Measurements from ENCODE around the gene TMEM115. TPM values are rescaled to one million over a fixed set of nuclear protein-coding genes. Genes with fewer than 3 reads are reported as not detected.

The TMEM115 gene
- total and polyA plus RNA-seq, 4 donors = 29.0 to 44.8 (median 35.9) TPM

DNA sequence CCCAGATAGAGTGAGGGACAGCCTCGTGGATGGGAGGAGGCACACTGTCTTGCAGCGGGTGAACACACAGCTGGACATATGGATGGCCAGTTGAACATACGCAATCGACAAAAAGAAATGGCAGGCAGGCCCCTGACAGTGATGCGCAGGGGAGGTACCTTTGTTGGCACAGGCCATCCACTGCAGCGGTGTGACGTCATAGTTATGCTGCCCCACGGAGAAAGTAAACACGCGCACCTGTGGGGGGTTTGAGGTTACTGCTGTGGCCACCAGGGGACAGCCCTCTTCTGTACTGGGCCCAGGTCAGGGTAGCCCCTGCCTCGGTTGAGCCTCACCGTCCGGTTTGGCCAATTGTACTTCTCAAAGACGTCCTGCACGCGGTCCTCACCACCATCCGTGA, 19.4 kb upstream of the TMEM115 start:
- no peak overlapping the region for H3K9ac ChIP-seq (ENCODE audit: insufficient read depth in 1 of 2, low read length in 2 of 2)
- no peak for TF ChIP-seq CTCF (IDR thresholded peaks at IDR 0.05; ENCODE audit: control extremely low read depth, extremely low read depth)
- DNase-seq (no peak), ATAC-seq (ENCODE audit: insufficient read depth, low FRiP score) (no peak)
- H3K27me3 ChIP-seq (ENCODE audit: control insufficient read depth in 3 of 3, insufficient read depth in 3 of 3, low read length in 2 of 3) = no peaks in the 10 kb centered on the region
- H3K36me3 ChIP-seq (ENCODE audit: control insufficient read depth in 4 of 4, insufficient read depth in 4 of 4, low read length in 4 of 4) = peaks cover 0 to 5% (median 0%) of the 10 kb centered on the region in 4 donors
- H3K4me1 ChIP-seq (ENCODE audit: control insufficient read depth in 5 of 5, insufficient read depth in 5 of 5, low read length in 5 of 5) = peaks cover 0 to 12% (median 0%) of the 10 kb centered on the region in 5 donors
- H3K27ac ChIP-seq (ENCODE audit: low read depth in 1 of 2, low read length in 1 of 2) = no peak overlapping the region
- H3K9me3 ChIP-seq (ENCODE audit: control insufficient read depth in 4 of 4, insufficient read depth in 3 of 4, low read length in 3 of 4) = no peaks in the 10 kb centered on the region
- H3K4me3 ChIP-seq = no peak overlapping the region
- WGBS, 2 donors = 92% methylated on average over 17 of the region's 17 CpGs

- no peak for TF ChIP-seq CTCF (IDR thresholded peaks at IDR 0.05; ENCODE audit: control extremely low read depth, extremely low read depth)
- 89 to 90% methylated on average over 6 of the region's 6 CpGs for WGBS, 2 donors
- ATAC-seq (ENCODE audit: insufficient read depth, low FRiP score) = no peak
- Histone ChIP-seq H3K4me3 (no peak overlapping the region), H3K9me3 (ENCODE audit: control insufficient read depth in 4 of 4, insufficient read depth in 3 of 4, low read length in 3 of 4) (no peaks in the 10 kb centered on the region), H3K9ac (ENCODE audit: insufficient read depth in 1 of 2, low read length in 2 of 2) (no peak overlapping the region), H3K4me1 (ENCODE audit: control insufficient read depth in 5 of 5, insufficient read depth in 5 of 5, low read length in 5 of 5) (peaks cover 0 to 14% (median 0%) of the 10 kb centered on the region in 5 donors), H3K27ac (ENCODE audit: low read depth in 1 of 2, low read length in 1 of 2) (no peak overlapping the region), H3K36me3 (ENCODE audit: control insufficient read depth in 4 of 4, insufficient read depth in 4 of 4, low read length in 4 of 4) (peaks cover 0 to 2% (median 0%) of the 10 kb centered on the region in 4 donors), H3K27me3 (ENCODE audit: control insufficient read depth in 3 of 3, insufficient read depth in 3 of 3, low read length in 2 of 3) (no peaks in the 10 kb centered on the region)
- DNase-seq = no peak
These were observed 18.7 kb upstream of the TMEM115 start for GRCh38 chr3:50378024-50378423.

GRCh38 chr3:50375258-50375931, 16.1 kb upstream of the TMEM115 start:
- no peaks in the 10 kb centered on the region for H3K9me3 ChIP-seq (ENCODE audit: control insufficient read depth in 4 of 4, insufficient read depth in 3 of 4, low read length in 3 of 4)
- H3K4me1 ChIP-seq (ENCODE audit: control insufficient read depth in 5 of 5, insufficient read depth in 5 of 5, low read length in 5 of 5) = peaks cover 0 to 8% (median 0%) of the 10 kb centered on the region in 5 donors
- ATAC-seq (ENCODE audit: insufficient read depth, low FRiP score) (no peak), DNase-seq (no peak)
- H3K27ac ChIP-seq (ENCODE audit: low read depth in 1 of 2, low read length in 1 of 2) = no peak overlapping the region
- H3K4me3 ChIP-seq = no peak overlapping the region
- whole genome bisulfite sequencing, 2 donors = 74 to 76% methylated on average over 7 of the region's 7 CpGs
- no peak overlapping the region for H3K9ac ChIP-seq (ENCODE audit: insufficient read depth in 1 of 2, low read length in 2 of 2)
- TF ChIP-seq CTCF (IDR thresholded peaks at IDR 0.05; ENCODE audit: control extremely low read depth, extremely low read depth) = no peak
- H3K36me3 ChIP-seq (ENCODE audit: control insufficient read depth in 4 of 4, insufficient read depth in 4 of 4, low read length in 4 of 4) = peaks cover 0 to 2% (median 0%) of the 10 kb centered on the region in 4 donors
- no peaks in the 10 kb centered on the region for H3K27me3 ChIP-seq (ENCODE audit: control insufficient read depth in 3 of 3, insufficient read depth in 3 of 3, low read length in 2 of 3)
